Upper lobe of left lung (tissue), 6 donors: ENCODE data around the gene SERPINA3. TPM values are rescaled to one million over a fixed set of nuclear protein-coding genes. Genes with fewer than 3 reads are reported as not detected.

ENCODE experiments used
- ATAC-seq, 2 donors: fragments of 200-7000 bp; cut with Tn5 transposase; one replicate each; pipeline ENCODE4 v1.9.1; 2022; ENCODE audit warnings: mild to moderate bottlenecking in 2 of 2, moderate library complexity in 2 of 2; ENCODE audit not compliant: low FRiP score in 2 of 2
- DNase-seq, 2 donors: peaks; one replicate each; pipeline ENCODE4 v3.0.0-alpha.2; 2019 to 2020
- H3K27ac ChIP-seq, 4 donors: fragments of 200-600 bp; sonication (generic); one replicate each; pipeline ENCODE4 v1.5.1; 2016 to 2019
- H3K27me3 ChIP-seq, 4 donors: fragments of 200-600 bp; sonication (generic); one replicate each; pipeline ENCODE4 v1.5.1; 2017 to 2019
- H3K36me3 ChIP-seq, 4 donors: fragments of 200-600 bp; sonication (generic); one replicate each; pipeline ENCODE4 v1.5.1; 2016 to 2019
- H3K4me1 ChIP-seq, 4 donors: fragments of 200-600 bp; sonication (generic); one replicate each; pipeline ENCODE4 v1.5.1; 2018 to 2019
- H3K4me3 ChIP-seq, 4 donors: fragments of 200-600 bp; sonication (generic); one replicate each; pipeline ENCODE4 v1.5.1; 2017 to 2019; ENCODE audit warnings: mild to moderate bottlenecking in 2 of 4, moderate library complexity in 1 of 4
- H3K9me3 ChIP-seq, 4 donors: fragments of 200-600 bp; sonication (generic); one replicate each; pipeline ENCODE4 v1.5.1; 2018 to 2019
- CTCF ChIP-seq, 6 experiments: fragments of 450-650 bp in 4 of 6; fragments of 200-600 bp in 2 of 6; sonication (generic) in 2 of 6; IDR thresholded peaks; one replicate each; pipeline ENCODE4 v1.5.1; 2016 to 2019; ENCODE audit warnings: antibody characterized with exemption in 6 of 6
- EP300 ChIP-seq, 4 donors: sonication (generic); formaldehyde crosslinking; IDR thresholded peaks; one replicate each; pipeline ENCODE4 v1.5.1; 2017; ENCODE audit warnings: antibody characterized with exemption in 4 of 4, control low read depth in 2 of 4
- POLR2A ChIP-seq, 4 donors: fragments of 450-650 bp; IDR thresholded peaks; one replicate each; pipeline ENCODE4 v1.5.1; 2016 to 2017; ENCODE audit warnings: antibody characterized with exemption in 4 of 4, mild to moderate bottlenecking in 2 of 4
- POLR2AphosphoS5 ChIP-seq, 2 donors: sonication (generic); formaldehyde crosslinking; IDR thresholded peaks; one replicate each; pipeline ENCODE4 v1.5.1; 2017; ENCODE audit warnings: antibody characterized with exemption in 2 of 2
- WGBS, 2 donors: methylation state at CpG; one replicate each; pipeline ENCODE4 v1.1.5; 2017 to 2018; 5-methylcytosine and 5-hydroxymethylcytosine counted together
- total RNA-seq, 6 donors: library from RNA; depleted of rRNA in 4 of 6; stranded (reverse); fragments of >200 nt in 4 of 6; gene quantifications; one replicate each; pipeline versions ENCODE4 v1.1.0 to v1.2.1, GENCODE V29; 2016 to 2021
- donor health status: DM: no; HTN: no; CAD: no; lungs with moderate emphysema.
- donor health status: DM: no; HTN: yes; CAD: no; lungs with severe emphysema.

SERPINA3 gene
- total RNA-seq, 6 donors from 2014 or later: 32.5 to 111 (median 55.4) TPM

GRCh38 chr14:94659256-94659655 lies 47.1 kb downstream of the SERPINA3 start:
- 69 to 78% methylated on average over 1 of the region's 1 CpG for WGBS, 2 donors
- no peak overlapping the region for H3K27ac ChIP-seq
- no peak overlapping the region for H3K4me3 ChIP-seq
- TF ChIP-seq POLR2A (IDR thresholded peaks at IDR 0.05) (no peak), CTCF (IDR thresholded peaks at IDR 0.05) (no peak), EP300 (IDR thresholded peaks at IDR 0.05) (no peak), POLR2AphosphoS5 (IDR thresholded peaks at IDR 0.05) (no peak)
- no peaks in the 10 kb centered on the region for H3K9me3 ChIP-seq
- no peak for ATAC-seq
- no peaks in the 10 kb centered on the region for H3K4me1 ChIP-seq
- no peaks in the 10 kb centered on the region for H3K36me3 ChIP-seq
- H3K27me3 ChIP-seq: no peaks in the 10 kb centered on the region
- DNase-seq: no peak

- no peak overlapping the region for H3K4me3 ChIP-seq
- H3K9me3 ChIP-seq: no peaks in the 10 kb centered on the region
- H3K36me3 ChIP-seq: no peaks in the 10 kb centered on the region
- no peaks in the 10 kb centered on the region for H3K27me3 ChIP-seq
- 84% methylated on average over 2 of the region's 2 CpGs for WGBS, 2 donors
- H3K27ac ChIP-seq: no peak overlapping the region
- ATAC-seq (no peak), DNase-seq (no peak)
- TF ChIP-seq EP300 (IDR thresholded peaks at IDR 0.05) (no peak), POLR2A (IDR thresholded peaks at IDR 0.05) (no peak), POLR2AphosphoS5 (IDR thresholded peaks at IDR 0.05) (no peak), CTCF (IDR thresholded peaks at IDR 0.05) (no peak)
- no peaks in the 10 kb centered on the region for H3K4me1 ChIP-seq
Observed at GRCh38 chr14:94659901-94660300, 47.7 kb downstream of the SERPINA3 start.

GRCh38 chr14:94660306-94660946 lies 48.2 kb downstream of the SERPINA3 start:
- DNase-seq (no peak), ATAC-seq (no peak)
- Histone ChIP-seq H3K9me3 (no peaks in the 10 kb centered on the region), H3K36me3 (no peaks in the 10 kb centered on the region), H3K4me1 (no peaks in the 10 kb centered on the region), H3K4me3 (no peak overlapping the region), H3K27ac (no peak overlapping the region), H3K27me3 (no peaks in the 10 kb centered on the region)
- 62 to 64% methylated on average over 8 of the region's 8 CpGs for WGBS, 2 donors
- no peak for TF ChIP-seq POLR2AphosphoS5 (IDR thresholded peaks at IDR 0.05)
- TF ChIP-seq POLR2A (IDR thresholded peaks at IDR 0.05): no peak
- no peak for TF ChIP-seq EP300 (IDR thresholded peaks at IDR 0.05)
- TF ChIP-seq CTCF (IDR thresholded peaks at IDR 0.05): no peak

- WGBS, 2 donors: 53 to 55% methylated on average over 2 of the region's 2 CpGs
- H3K36me3 ChIP-seq: no peaks in the 10 kb centered on the region
- H3K4me1 ChIP-seq: no peaks in the 10 kb centered on the region
- H3K27ac ChIP-seq: no peak overlapping the region
- ATAC-seq: no peak
- no peak overlapping the region for H3K4me3 ChIP-seq
- no peaks in the 10 kb centered on the region for H3K9me3 ChIP-seq
- H3K27me3 ChIP-seq: no peaks in the 10 kb centered on the region
- DNase-seq: no peak
- TF ChIP-seq EP300 (IDR thresholded peaks at IDR 0.05) (no peak), POLR2A (IDR thresholded peaks at IDR 0.05) (no peak), CTCF (IDR thresholded peaks at IDR 0.05) (no peak), POLR2AphosphoS5 (IDR thresholded peaks at IDR 0.05) (no peak)
Observed at GRCh38 chr14:94663538-94663937, 51.3 kb downstream of the SERPINA3 start.
